Medulla oblongata (tissue), 1 donor: ENCODE measurements around the gene KLC4.
"Not testable (repeated sequence)": the region's sequence is repeated elsewhere in the genome, so short reads cannot be mapped to it uniquely, and the experiment has no call there.

Experiments
- DNase-seq: peaks from one replicate; pipeline ENCODE4 v3.0.0-alpha.2; 2015; ENCODE audit errors: extremely low spot score

KLC4 gene

GRCh38 chr6:43036712-43037111 lies 22.7 kb upstream of the KLC4 start:
- no peak for DNase-seq

GRCh38 chr6:43037197-43037596 lies 22.2 kb upstream of the KLC4 start:
- no peak for DNase-seq

GRCh38 chr6:43037706-43038105 lies 21.7 kb upstream of the KLC4 start:
- no peak for DNase-seq

- DNase-seq = no peak
These were observed 20.7 kb upstream of the KLC4 start for GRCh38 chr6:43038727-43039126.

GRCh38 chr6:43040542-43041257 lies 18.7 kb upstream of the KLC4 start:
- DNase-seq = no peak

GRCh38 chr6:43041475-43041874 lies 18.0 kb upstream of the KLC4 start:
- DNase-seq = not testable (repeated sequence)

GRCh38 chr6:43043310-43043709 lies 16.1 kb upstream of the KLC4 start:
- DNase-seq = no peak

- no peak for DNase-seq
These were observed 14.0 kb upstream of the KLC4 start for GRCh38 chr6:43045371-43045930.

GRCh38 chr6:43047998-43048397 lies 11.4 kb upstream of the KLC4 start:
- no peak for DNase-seq

- DNase-seq = no peak
These were observed 8.4 kb upstream of the KLC4 start for GRCh38 chr6:43050981-43051380.

GRCh38 chr6:43052225-43052841 lies 7.1 kb upstream of the KLC4 start:
- DNase-seq = no peak

- no peak for DNase-seq
These were observed 6.4 kb upstream of the KLC4 start for GRCh38 chr6:43052842-43053544.

GRCh38 chr6:43053545-43054205 lies 5.8 kb upstream of the KLC4 start, which contains the start of gene CUL7:
Gene CUL7, minus strand, starts transcription at chr6:43053851. Its CDS starts 1,063 bp downstream, at chr6:43052788.
- peak; percentile 84 for DNase-seq

GRCh38 chr6:43054206-43054943 lies 5.1 kb upstream of the KLC4 start:
- DNase-seq = no peak

GRCh38 chr6:43055966-43056365 lies 3.5 kb upstream of the KLC4 start:
- no peak for DNase-seq

GRCh38 chr6:43058531-43058930 lies 900 bp upstream of the KLC4 start:
- no peak for DNase-seq

GRCh38 chr6:43060034-43060754 lies 763 bp downstream of the KLC4 start:
- DNase-seq = no peak

GRCh38 chr6:43060755-43061633 lies 1.6 kb downstream of the KLC4 start:
- no peak for DNase-seq

GRCh38 chr6:43061861-43062260 lies 2.4 kb downstream of the KLC4 start:
- no peak for DNase-seq

GRCh38 chr6:43062818-43063217 lies 3.4 kb downstream of the KLC4 start:
- DNase-seq = no peak
